C4-2B (cell line): ENCODE data around the gene FUOM.

Source experiments
- ZFX ChIP-seq: fragments of 450-650 bp; IDR thresholded peaks from 2 replicates; pipeline ENCODE4 v1.6.1; 2017
- TF ChIP-seq, protein P1 (sequence below): fragments of 450-650 bp; conservative IDR thresholded peaks from 2 replicates; pipeline ENCODE4 v1.5.1; 2017; ENCODE audit warnings: mild to moderate bottlenecking

- TF ChIP-seq, protein P1, sequence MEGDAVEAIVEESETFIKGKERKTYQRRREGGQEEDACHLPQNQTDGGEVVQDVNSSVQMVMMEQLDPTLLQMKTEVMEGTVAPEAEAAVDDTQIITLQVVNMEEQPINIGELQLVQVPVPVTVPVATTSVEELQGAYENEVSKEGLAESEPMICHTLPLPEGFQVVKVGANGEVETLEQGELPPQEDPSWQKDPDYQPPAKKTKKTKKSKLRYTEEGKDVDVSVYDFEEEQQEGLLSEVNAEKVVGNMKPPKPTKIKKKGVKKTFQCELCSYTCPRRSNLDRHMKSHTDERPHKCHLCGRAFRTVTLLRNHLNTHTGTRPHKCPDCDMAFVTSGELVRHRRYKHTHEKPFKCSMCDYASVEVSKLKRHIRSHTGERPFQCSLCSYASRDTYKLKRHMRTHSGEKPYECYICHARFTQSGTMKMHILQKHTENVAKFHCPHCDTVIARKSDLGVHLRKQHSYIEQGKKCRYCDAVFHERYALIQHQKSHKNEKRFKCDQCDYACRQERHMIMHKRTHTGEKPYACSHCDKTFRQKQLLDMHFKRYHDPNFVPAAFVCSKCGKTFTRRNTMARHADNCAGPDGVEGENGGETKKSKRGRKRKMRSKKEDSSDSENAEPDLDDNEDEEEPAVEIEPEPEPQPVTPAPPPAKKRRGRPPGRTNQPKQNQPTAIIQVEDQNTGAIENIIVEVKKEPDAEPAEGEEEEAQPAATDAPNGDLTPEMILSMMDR, result no peak
- TF ChIP-seq ZFX, result no peak
These were observed 20.0 kb upstream of the FUOM start for GRCh38 chr10:133377818-133378250.
